ENCODE data around the gene TRMT10C. TPM values are rescaled to one million over a fixed set of nuclear protein-coding genes. Genes with fewer than 3 reads are reported as not detected.

Gene TRMT10C
- total and polyA plus RNA-seq, 9 of the 15 experiments (the other 6 are each of a cell fraction or from before 2014, with no cell fraction given) = 48.6 to 106 (median 63.9) TPM

- TF ChIP-seq MCM5 (IDR thresholded peaks at IDR 0.05; ENCODE audit: low read depth) (no peak), NFE2 (IDR thresholded peaks at IDR 0.05; ENCODE audit: low read depth) (no peak), POU5F1 (IDR thresholded peaks at IDR 0.05; ENCODE audit: borderline replicate concordance, low read depth, low read length, partially characterized antibody) (no peak), PHB2 (IDR thresholded peaks at IDR 0.05; ENCODE audit: low read depth) (no peak), PTBP1 (IDR thresholded peaks at IDR 0.05; ENCODE audit: low read depth, low read length) (no peak), FOXP1 (CRISPR knock-in tag; IDR thresholded peaks at IDR 0.05) (no peak), RBM15 (IDR thresholded peaks at IDR 0.05; ENCODE audit: insufficient read depth, low read length) (no peak), POLR2AphosphoS5 (IDR thresholded peaks at IDR 0.05; ENCODE audit: control insufficient read depth, insufficient read depth, low read depth, low read length) (peak; percentile 88), FOXP4 (CRISPR knock-in tag; IDR thresholded peaks at IDR 0.05; ENCODE audit: borderline replicate concordance) (no peak), MBD1 (CRISPR knock-in tag; IDR thresholded peaks at IDR 0.05) (no peak), FOXM1 (IDR thresholded peaks at IDR 0.05; ENCODE audit: low read depth) (peak; percentile 65; the same call in 1 of the 2 replicates), FOXM1 (CRISPR knock-in tag; IDR thresholded peaks at IDR 0.05; ENCODE audit: low read depth) (no peak), BRF2 (IDR thresholded peaks at IDR 0.05; ENCODE audit: borderline replicate concordance, insufficient read depth, insufficient read length) (no peak)
- TF ChIP-seq, protein P1, sequence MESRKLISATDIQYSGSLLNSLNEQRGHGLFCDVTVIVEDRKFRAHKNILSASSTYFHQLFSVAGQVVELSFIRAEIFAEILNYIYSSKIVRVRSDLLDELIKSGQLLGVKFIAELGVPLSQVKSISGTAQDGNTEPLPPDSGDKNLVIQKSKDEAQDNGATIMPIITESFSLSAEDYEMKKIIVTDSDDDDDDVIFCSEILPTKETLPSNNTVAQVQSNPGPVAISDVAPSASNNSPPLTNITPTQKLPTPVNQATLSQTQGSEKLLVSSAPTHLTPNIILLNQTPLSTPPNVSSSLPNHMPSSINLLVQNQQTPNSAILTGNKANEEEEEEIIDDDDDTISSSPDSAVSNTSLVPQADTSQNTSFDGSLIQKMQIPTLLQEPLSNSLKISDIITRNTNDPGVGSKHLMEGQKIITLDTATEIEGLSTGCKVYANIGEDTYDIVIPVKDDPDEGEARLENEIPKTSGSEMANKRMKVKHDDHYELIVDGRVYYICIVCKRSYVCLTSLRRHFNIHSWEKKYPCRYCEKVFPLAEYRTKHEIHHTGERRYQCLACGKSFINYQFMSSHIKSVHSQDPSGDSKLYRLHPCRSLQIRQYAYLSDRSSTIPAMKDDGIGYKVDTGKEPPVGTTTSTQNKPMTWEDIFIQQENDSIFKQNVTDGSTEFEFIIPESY (CRISPR knock-in tag; IDR thresholded peaks at IDR 0.05) = no peak
- TF ChIP-seq, protein P2, sequence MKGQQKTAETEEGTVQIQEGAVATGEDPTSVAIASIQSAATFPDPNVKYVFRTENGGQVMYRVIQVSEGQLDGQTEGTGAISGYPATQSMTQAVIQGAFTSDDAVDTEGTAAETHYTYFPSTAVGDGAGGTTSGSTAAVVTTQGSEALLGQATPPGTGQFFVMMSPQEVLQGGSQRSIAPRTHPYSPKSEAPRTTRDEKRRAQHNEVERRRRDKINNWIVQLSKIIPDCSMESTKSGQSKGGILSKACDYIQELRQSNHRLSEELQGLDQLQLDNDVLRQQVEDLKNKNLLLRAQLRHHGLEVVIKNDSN (CRISPR knock-in tag; IDR thresholded peaks at IDR 0.05) = no peak
- TF ChIP-seq, protein P3, sequence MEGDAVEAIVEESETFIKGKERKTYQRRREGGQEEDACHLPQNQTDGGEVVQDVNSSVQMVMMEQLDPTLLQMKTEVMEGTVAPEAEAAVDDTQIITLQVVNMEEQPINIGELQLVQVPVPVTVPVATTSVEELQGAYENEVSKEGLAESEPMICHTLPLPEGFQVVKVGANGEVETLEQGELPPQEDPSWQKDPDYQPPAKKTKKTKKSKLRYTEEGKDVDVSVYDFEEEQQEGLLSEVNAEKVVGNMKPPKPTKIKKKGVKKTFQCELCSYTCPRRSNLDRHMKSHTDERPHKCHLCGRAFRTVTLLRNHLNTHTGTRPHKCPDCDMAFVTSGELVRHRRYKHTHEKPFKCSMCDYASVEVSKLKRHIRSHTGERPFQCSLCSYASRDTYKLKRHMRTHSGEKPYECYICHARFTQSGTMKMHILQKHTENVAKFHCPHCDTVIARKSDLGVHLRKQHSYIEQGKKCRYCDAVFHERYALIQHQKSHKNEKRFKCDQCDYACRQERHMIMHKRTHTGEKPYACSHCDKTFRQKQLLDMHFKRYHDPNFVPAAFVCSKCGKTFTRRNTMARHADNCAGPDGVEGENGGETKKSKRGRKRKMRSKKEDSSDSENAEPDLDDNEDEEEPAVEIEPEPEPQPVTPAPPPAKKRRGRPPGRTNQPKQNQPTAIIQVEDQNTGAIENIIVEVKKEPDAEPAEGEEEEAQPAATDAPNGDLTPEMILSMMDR (IDR thresholded peaks at IDR 0.05 in 2 of 3, conservative IDR thresholded peaks at IDR 0.05 in 1 of 3; ENCODE audit: insufficient read depth in 2 of 3, low read depth in 1 of 3, low read length in 3 of 3) = peak; percentile 59 to 83 (median 82); a peak in 5 of 6 replicates
Observed at GRCh38 chr3:101573449-101574387, 12.1 kb downstream of the TRMT10C start, which contains the start of gene PCNP (continued).
